Gastroesophageal sphincter (tissue), 4 donors: ENCODE data around the gene PDE2A. TPM values are rescaled to one million over a fixed set of nuclear protein-coding genes. Genes with fewer than 3 reads are reported as not detected.

Source experiments
- ATAC-seq: fragments of 150-250 bp; one replicate; pipeline ENCODE4 v1.9.1; 2016; ENCODE audit warnings: mild to moderate bottlenecking, moderate library complexity
- H3K27ac ChIP-seq, 4 donors: fragments of 200-600 bp; sonication (generic) in 3 of 4; 1 replicate in 3 of 4; 2 replicates in 1 of 4; pipeline ENCODE4 v1.5.1; 2016 to 2019
- H3K27me3 ChIP-seq: fragments of 200-600 bp; sonication (generic); one replicate; pipeline ENCODE4 v1.5.1; 2019
- H3K36me3 ChIP-seq, 2 donors: fragments of 200-600 bp; sonication (generic); one replicate each; pipeline ENCODE4 v1.5.1; 2019; ENCODE audit warnings: control low read depth in 1 of 2
- H3K4me1 ChIP-seq, 3 donors: fragments of 200-600 bp; sonication (generic); 1 replicate in 2 of 3; 2 replicates in 1 of 3; pipeline ENCODE4 v1.5.1; 2016 to 2019; ENCODE audit warnings: control low read depth in 2 of 3
- H3K4me3 ChIP-seq, 2 donors: fragments of 200-600 bp; sonication (generic); one replicate each; pipeline ENCODE4 v1.5.1; 2019; ENCODE audit warnings: mild to moderate bottlenecking in 1 of 2, moderate library complexity in 1 of 2
- H3K9me3 ChIP-seq, 3 donors: fragments of 200-600 bp; sonication (generic); one replicate each; pipeline ENCODE4 v1.5.1; 2017 to 2019; ENCODE audit warnings: control low read depth in 2 of 3
- CTCF ChIP-seq, 4 experiments: fragments of 200-600 bp in 2 of 4; fragments of 450-650 bp in 2 of 4; sonication (generic) in 1 of 4; IDR thresholded peaks; one replicate each; pipeline ENCODE4 v1.5.1; 2017 to 2019; ENCODE audit warnings: antibody characterized with exemption in 4 of 4, mild to moderate bottlenecking in 2 of 4, moderate library complexity in 2 of 4
- EP300 ChIP-seq: sonication (generic); formaldehyde crosslinking; IDR thresholded peaks from one replicate; pipeline ENCODE4 v1.6.1; 2017; ENCODE audit warnings: antibody characterized with exemption, mild to moderate bottlenecking
- POLR2A ChIP-seq, 2 donors: fragments of 450-650 bp; IDR thresholded peaks; one replicate each; pipeline ENCODE4 v1.6.1; 2017; ENCODE audit warnings: antibody characterized with exemption in 2 of 2, mild to moderate bottlenecking in 2 of 2, moderate library complexity in 1 of 2
- POLR2AphosphoS5 ChIP-seq: sonication (generic); formaldehyde crosslinking; IDR thresholded peaks from one replicate; pipeline ENCODE4 v1.6.1; 2017; ENCODE audit warnings: antibody characterized with exemption
- WGBS, 2 donors: methylation state at CpG; one replicate each; pipeline ENCODE4 v1.1.5; 2018; ENCODE audit warnings: low coverage in 1 of 2; 5-methylcytosine and 5-hydroxymethylcytosine counted together
- total RNA-seq, 4 donors: library from RNA; depleted of rRNA; stranded (reverse); fragments of >200 nt; gene quantifications; one replicate each; pipeline ENCODE4 v1.1.0, GENCODE V29; 2016

Gene PDE2A
- total RNA-seq, 4 donors from 2014 or later: 31.6 to 54.2 (median 35.4) TPM

- Histone ChIP-seq H3K36me3 (no peaks in the 10 kb centered on the region), H3K4me1 (peaks cover 0 to 1% (median under 1%) of the 10 kb centered on the region in 3 donors), H3K9me3 (no peaks in the 10 kb centered on the region), H3K27me3 (no peaks in the 10 kb centered on the region), H3K4me3 (no peak overlapping the region), H3K27ac (no peak overlapping the region)
- no peak for ATAC-seq
- TF ChIP-seq POLR2A (IDR thresholded peaks at IDR 0.05) (no peak), POLR2AphosphoS5 (no peak), CTCF (IDR thresholded peaks at IDR 0.05) (no peak), EP300 (no peak)
- WGBS, 2 donors: 83 to 88% methylated on average over 3 to 5 of the region's 7 CpGs
These were observed 25.7 kb downstream of the PDE2A start for GRCh38 chr11:72648384-72649136.

GRCh38 chr11:72647882-72648281 lies 26.3 kb downstream of the PDE2A start:
- 77 to 90% methylated on average over 4 of the region's 4 CpGs for WGBS, 2 donors
- Histone ChIP-seq H3K4me3 (no peak overlapping the region), H3K27me3 (no peaks in the 10 kb centered on the region), H3K4me1 (peaks cover 0 to 8% (median 6%) of the 10 kb centered on the region in 3 donors), H3K27ac (no peak overlapping the region), H3K9me3 (no peaks in the 10 kb centered on the region), H3K36me3 (no peaks in the 10 kb centered on the region)
- no peak for ATAC-seq
- TF ChIP-seq POLR2AphosphoS5 (no peak), CTCF (IDR thresholded peaks at IDR 0.05) (no peak), POLR2A (IDR thresholded peaks at IDR 0.05) (no peak), EP300 (no peak)

- Histone ChIP-seq H3K9me3 (no peaks in the 10 kb centered on the region), H3K36me3 (no peaks in the 10 kb centered on the region), H3K4me3 (no peak overlapping the region), H3K4me1 (peaks cover 0 to 21% (median 14%) of the 10 kb centered on the region in 3 donors), H3K27me3 (no peaks in the 10 kb centered on the region), H3K27ac (no peak overlapping the region)
- ATAC-seq: no peak
- 73 to 81% methylated on average over 2 of the region's 2 CpGs for WGBS, 2 donors
- TF ChIP-seq POLR2AphosphoS5 (no peak), CTCF (IDR thresholded peaks at IDR 0.05) (no peak)
These were observed 27.8 kb downstream of the PDE2A start for GRCh38 chr11:72646472-72646871.

GRCh38 chr11:72646024-72646423 lies 28.2 kb downstream of the PDE2A start:
- peaks cover 0 to 25% (median 14%) of the 10 kb centered on the region in 3 donors for H3K4me1 ChIP-seq
- H3K4me3 ChIP-seq: no peak overlapping the region
- no peak for TF ChIP-seq POLR2AphosphoS5
- no peak for TF ChIP-seq EP300
- no peak for TF ChIP-seq POLR2A (IDR thresholded peaks at IDR 0.05)
- TF ChIP-seq CTCF (IDR thresholded peaks at IDR 0.05): no peak
- H3K9me3 ChIP-seq: no peaks in the 10 kb centered on the region
- 94 to 100% methylated on average over 3 of the region's 3 CpGs for WGBS, 2 donors
- H3K36me3 ChIP-seq: no peaks in the 10 kb centered on the region
- H3K27me3 ChIP-seq: no peaks in the 10 kb centered on the region
- H3K27ac ChIP-seq: no peak overlapping the region
- no peak for ATAC-seq

GRCh38 chr11:72643547-72643946 lies 30.7 kb downstream of the PDE2A start:
- ATAC-seq: no peak
- H3K4me3 ChIP-seq: peak overlapping the region in 1 of 2 donors; percentile 70

More at GRCh38 chr11:72643547-72643946, 30.7 kb downstream of the PDE2A start:
- H3K4me1 ChIP-seq: peaks cover 0 to 48% (median 14%) of the 10 kb centered on the region in 3 donors
- H3K27ac ChIP-seq: peak overlapping the region in 1 of 4 donors; percentile 79
- no peaks in the 10 kb centered on the region for H3K27me3 ChIP-seq
- no peaks in the 10 kb centered on the region for H3K36me3 ChIP-seq
- no peak for TF ChIP-seq POLR2A (IDR thresholded peaks at IDR 0.05)
- TF ChIP-seq CTCF (IDR thresholded peaks at IDR 0.05): no peak
- TF ChIP-seq POLR2AphosphoS5: peak; percentile 10
- no peak for TF ChIP-seq EP300
- WGBS, 2 donors: 27 to 90% methylated on average over 2 to 4 of the region's 7 CpGs
- no peaks in the 10 kb centered on the region for H3K9me3 ChIP-seq
